Mammary epithelial cell (primary cell): ENCODE measurements around the gene MCU.

Experiments
- EZH2 ChIP-seq: IDR thresholded peaks from 2 replicates; pipeline ENCODE4 v1.6.1; 2012; ENCODE audit warnings: low read length, inconsistent platforms, borderline replicate concordance
- TF ChIP-seq, protein P1 (sequence below), 2 donors: IDR thresholded peaks in 1 of 2; conservative IDR thresholded peaks in 1 of 2; 2 replicates each; pipeline ENCODE4 v1.5.1; 2011 to 2012; ENCODE audit warnings: inconsistent platforms in 2 of 2, low read length in 2 of 2, mild to moderate bottlenecking in 2 of 2, control low read depth in 1 of 2, low read depth in 1 of 2; ENCODE audit not compliant: insufficient read depth in 1 of 2; ENCODE audit errors: extremely low read depth in 1 of 2

GRCh38 chr10:72800000-72800740, 108.2 kb downstream of the MCU start:
- TF ChIP-seq, protein P1, sequence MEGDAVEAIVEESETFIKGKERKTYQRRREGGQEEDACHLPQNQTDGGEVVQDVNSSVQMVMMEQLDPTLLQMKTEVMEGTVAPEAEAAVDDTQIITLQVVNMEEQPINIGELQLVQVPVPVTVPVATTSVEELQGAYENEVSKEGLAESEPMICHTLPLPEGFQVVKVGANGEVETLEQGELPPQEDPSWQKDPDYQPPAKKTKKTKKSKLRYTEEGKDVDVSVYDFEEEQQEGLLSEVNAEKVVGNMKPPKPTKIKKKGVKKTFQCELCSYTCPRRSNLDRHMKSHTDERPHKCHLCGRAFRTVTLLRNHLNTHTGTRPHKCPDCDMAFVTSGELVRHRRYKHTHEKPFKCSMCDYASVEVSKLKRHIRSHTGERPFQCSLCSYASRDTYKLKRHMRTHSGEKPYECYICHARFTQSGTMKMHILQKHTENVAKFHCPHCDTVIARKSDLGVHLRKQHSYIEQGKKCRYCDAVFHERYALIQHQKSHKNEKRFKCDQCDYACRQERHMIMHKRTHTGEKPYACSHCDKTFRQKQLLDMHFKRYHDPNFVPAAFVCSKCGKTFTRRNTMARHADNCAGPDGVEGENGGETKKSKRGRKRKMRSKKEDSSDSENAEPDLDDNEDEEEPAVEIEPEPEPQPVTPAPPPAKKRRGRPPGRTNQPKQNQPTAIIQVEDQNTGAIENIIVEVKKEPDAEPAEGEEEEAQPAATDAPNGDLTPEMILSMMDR (conservative IDR thresholded peaks at IDR 0.05 in 1 of 2, IDR thresholded peaks at IDR 0.05 in 1 of 2; ENCODE audit: extremely low read depth in 1 of 2, insufficient read depth in 1 of 2, low read depth in 1 of 2, low read length in 2 of 2) = no peak
- TF ChIP-seq EZH2 = no peak
